GM21619 (cell line): ENCODE results near the gene HOMER2.
"Not testable (repeated sequence)": the region's sequence is repeated elsewhere in the genome, so short reads cannot be mapped to it uniquely, and the experiment has no call there.

ENCODE experiments used
- ATAC-seq: cut with Tn5 transposase; IDR thresholded peaks from one replicate; pipeline ENCODE4 v1.9.1; 2021; ENCODE audit not compliant: unreplicated experiment

HOMER2 gene

DNA sequence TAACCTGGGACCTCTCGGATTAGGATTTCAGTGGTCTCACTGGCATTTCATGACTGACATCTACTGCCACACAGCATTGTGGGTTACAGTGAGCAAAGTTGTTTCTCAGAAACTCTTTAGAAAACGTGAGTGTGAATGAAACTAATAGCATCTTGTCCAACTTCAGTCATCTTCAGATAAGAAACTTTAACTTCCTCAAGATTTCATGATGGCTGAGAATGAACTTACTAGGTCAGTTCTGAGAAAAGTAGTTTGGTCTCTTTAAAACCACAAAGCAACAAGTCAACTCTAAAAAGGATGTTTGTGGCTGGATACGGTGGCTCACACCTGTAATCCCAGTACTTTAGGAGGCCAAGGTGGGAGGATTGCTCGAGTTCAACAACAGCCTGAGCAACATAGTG is 14.2 kb upstream of the HOMER2 start:
- ATAC-seq = peak; percentile 95

DNA sequence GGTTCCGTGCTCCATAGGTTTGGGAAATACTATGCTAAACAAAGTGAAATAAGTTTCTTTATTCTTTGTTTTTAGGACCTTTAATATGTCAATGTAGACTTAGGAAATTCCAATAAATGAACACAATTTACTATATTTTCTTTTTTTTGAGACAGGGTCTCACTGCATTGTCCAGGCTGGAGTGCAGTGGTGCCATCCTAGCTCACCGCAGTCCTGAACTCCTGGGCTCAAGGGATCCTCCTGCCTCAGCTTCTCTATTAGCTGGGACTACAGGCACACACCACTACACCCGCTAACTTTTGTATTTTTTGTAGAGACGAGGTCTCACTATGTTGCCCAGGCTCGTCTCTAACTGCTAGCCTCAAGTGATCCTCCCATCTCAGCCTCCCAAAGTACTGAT is 12.4 kb upstream of the HOMER2 start:
- no peak for ATAC-seq

DNA sequence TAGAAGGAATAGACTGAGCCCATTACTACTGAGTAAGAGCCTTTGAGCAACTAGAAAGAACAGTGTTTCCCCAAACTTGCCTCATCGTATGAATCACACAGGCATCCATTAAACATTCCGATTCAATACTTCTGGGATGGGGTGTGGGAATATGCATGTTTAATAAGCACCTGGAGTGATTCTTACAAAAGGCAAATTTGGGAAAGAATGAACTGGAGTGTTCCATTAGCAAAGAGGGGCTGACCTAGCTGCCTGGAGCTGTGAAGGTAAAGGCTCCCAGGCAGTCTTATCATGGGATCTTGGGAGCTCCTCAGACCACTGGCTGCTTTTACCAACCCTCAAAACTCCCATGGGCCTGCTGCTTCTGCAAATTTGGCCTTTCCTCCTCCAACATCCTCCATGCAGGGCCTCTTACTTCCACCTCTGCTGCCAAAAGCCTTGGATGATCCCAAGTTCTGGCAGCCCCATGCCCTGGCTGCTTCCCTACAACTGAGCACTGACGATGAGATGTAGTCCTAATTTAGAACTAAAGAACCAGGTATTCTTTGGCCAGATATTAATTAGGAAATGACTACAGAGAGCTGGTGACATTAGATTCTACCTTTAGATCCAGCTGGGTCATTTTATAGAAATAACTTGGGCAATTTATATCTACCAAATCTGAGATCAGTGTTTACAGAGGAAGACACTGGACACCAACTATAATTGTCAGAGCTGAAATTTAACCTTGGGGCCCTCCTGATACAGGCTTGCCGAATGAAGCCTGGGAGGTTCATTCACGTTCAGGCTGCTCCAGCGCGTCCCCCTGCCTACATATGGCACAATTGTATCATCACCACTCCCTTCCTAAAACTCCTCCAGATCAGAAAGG is 11.2 kb upstream of the HOMER2 start:
- no peak for ATAC-seq

DNA sequence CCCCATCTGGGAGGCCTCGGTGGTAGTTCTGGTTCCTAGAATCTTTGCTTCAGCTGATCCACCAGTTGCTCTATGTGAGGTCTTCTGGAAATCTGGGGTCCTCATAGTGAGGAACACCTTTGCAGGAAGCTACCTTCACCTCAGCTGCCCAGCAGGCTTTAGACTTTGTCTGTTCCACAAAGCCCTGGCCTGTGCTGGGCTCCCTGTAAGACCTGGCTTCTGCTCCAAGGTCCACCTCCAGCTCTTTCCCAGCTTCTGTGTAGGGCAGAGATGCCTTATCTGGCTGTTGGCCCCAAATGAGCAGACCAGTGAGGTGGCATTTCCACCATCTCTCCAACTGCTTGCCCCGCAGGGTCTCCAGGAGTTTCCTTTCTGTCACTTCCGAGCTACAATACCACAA is 8.2 kb upstream of the HOMER2 start:
- no peak for ATAC-seq

DNA sequence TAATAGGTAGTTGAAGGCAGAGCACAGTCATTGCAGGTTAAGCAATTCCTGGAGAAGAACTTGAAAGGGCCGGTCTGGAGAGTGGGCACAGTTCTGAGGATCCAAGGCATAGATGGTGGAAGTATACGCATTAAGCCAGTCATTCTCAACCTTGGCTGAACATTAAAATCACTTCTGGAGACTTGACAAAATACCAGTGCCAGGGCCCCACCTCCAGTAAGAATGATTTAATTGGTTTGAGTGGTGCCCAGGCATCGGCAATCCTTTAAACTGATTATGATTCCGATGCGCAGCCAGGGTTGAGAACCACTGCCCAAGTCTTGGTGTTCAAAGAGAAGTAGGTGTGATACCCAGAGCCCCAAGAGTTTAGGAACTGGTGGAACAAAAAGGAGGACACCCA is 6.9 kb upstream of the HOMER2 start:
- ATAC-seq = no peak

DNA sequence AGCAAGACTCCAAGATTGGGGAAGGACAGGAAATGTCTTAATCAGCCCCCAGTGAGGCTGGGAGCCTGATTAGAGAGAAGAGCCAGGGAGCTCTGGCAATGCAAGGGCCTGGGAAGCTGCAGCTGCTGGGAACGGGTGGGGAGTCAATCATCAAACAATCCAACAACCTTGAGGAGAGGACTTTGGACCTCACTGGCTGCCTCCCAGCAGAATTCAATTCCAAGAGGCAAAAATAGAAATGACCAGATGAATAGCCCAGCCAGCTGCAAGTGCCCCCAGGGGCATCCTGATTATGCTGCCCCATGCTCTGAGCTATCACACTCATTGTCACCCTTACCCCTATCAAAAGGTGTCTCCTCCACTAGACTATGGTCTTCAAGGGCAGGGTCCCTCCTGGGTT is 6.1 kb upstream of the HOMER2 start:
- no peak for ATAC-seq

DNA sequence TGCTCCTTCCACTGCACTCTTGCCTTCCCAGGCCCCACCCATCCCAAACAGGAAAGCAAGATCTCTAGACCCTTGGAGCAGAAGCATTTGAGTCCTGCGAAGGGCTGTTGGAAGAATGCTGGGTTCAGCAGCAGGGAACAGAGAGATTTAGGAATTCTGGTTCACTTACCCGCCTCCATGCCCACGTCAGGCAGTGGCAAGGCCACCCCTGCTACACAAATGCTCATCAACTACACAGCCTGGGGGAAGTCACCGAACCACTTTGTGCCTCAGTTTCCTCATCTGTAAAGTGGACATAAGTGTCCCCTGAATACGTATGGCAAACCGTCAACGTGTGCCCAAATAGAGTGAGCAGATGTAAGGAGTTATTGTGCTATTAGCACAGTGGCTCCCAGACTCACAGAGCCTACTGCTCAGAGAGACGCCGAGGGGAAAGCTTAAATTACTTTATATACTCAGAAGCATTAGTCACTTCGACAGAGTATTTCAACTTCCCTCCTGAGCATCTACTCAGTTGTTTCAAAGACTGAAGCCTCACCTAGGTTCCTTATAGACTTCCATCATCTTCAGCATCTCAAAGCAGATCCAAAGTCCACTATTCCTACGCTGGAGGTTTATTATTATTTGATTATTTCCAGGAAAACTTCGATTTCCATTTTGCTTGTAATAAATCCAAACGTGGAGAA is 905 bp downstream of the HOMER2 start:
- ATAC-seq = no peak

DNA sequence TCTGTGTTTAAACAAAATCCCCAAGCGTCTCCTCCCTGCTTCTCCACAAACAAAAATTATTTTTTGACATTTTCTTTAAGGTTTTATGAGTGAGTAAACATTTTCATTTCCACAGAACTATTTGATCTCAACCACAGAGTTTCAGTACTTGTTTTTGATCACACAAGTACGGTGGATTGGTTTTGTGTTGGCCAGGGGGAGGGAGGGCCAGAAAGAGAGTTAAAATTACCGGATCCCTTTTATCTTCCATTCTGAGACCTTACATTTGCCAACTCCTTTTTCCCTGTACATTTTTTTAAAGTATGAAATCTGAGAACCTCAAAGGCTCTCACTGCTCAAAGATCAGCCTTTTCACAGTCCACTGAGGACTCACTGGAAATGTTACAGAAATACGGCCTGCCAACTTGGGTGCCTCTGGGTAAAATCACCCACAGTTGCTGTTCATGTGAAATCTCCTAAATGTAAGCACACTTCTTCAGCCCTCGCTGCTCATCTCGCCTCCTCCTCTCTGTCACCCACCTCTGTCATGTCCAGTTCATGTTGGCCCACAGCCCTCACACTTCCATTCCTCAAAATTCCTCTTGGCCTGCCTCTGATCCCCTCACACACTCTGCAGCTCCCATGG is 1.7 kb downstream of the HOMER2 start:
- no peak for ATAC-seq

DNA sequence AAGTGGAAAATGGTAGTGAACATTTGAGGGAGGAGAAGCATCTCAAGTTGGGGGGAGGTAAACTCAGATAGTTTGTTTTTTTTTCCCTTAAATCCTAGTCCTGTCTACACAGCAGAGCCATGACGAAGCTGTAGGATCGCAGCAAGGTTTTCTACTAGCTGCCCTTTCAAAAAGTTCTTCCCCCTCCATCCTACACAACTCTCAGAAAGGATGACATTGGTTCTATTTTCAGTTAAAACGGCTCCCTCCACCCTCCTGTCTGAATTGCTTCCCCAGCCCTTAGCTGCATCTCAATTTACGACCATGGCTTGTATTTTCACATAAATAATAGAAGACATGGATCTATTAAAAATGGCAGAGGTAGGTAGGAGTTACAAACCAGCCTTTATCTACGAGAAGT is 2.2 kb downstream of the HOMER2 start:
- ATAC-seq = no peak

DNA sequence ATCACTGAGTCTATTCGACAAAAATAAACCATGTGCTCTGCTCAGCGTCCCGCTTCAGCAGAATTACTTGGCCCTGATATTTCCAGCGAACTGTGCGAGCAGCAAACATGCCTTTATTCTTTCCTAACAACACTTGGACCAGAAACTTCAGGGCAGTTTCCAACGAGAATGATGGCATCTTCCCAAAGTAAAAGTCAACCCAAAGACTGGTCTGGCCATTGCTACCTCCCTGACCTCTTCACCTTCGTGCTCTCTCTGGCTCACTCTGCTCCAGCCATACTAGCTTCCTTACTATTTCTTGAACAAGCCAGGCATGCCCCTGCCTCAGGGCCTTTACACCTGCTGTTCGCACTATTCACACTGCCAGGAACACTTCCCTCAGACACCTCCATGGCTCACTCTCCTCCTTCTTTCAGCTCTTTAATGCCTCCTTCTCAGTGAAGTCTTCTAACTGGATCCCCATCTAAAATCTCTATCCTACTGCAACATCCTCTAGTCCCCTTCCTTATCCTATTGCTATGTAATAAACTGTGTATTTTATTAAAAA is 6.3 kb downstream of the HOMER2 start:
- ATAC-seq = no peak

DNA sequence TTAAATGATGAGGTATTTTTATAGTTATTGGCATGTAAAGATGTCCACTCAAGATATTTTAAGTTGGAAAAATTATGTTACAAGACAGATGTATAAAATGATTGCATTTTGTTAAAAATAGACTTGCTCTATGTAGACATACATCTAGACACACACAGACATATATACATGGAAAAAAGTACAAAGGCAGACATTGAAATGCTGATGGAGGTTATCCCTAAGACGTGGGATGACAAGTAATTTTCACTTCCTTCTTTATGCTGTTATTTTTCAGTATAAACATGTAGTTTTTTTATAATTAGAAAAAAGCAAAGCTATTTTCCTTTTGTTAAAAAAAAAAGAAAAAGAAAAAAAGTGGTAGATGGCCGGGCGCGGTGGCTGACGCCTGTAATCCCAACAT is 7.2 kb downstream of the HOMER2 start:
- no peak for ATAC-seq

DNA sequence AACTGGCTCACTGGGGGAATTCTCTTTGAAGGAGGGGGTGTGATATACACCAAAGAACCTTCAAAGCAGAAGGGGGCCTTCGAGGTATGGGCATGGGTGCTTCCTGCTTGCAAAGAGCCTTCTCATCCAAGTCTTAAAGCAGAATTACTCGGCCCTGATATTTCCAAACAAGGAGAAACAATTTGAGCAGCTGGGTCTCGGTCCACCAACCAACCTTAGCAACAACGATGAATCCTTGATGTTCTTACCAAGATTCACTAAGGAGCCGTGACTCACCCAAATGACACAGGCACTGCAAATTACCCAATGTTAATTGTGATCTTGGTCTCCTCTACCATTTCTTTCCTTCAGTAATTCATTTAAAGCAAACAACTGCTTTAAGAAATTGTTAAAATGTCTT is 7.7 kb downstream of the HOMER2 start:
- no peak for ATAC-seq

DNA sequence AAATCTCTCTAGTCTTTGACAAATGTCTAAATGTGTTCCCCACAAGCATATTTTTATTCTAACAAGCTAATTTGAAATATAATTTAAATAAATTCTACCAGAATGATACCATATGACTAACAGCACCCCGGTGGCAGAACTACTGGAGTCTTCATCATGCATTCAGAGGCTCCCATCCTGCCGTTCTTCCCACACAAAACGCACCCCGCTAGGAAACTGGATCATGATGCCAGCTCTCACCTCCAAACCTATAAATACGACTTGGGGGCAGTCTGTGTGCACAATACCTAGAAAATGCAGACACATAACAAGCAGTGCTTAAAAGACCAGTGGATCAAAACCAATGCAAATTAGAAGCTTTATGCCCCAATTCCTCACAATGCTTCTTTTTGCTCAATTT is 8.5 kb downstream of the HOMER2 start:
- no peak for ATAC-seq

DNA sequence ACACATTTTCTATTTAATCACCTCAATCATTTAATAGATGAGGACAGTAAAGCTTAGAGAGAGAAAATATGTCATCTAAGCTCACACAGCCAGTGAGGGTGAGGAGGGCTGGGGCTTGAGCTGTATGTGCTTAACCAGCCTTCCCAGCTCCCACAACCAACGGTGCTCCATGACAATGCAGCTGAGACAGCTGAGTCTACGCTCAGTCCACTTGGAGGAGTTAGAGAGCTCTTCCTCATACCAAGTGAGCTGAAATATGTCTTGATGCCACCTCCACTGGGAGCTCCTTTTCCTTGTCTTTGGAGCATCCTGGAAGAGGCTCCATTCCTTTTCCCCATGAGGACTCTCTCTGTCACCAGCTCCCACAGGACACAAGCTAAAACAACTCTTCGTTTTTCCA is 9.3 kb downstream of the HOMER2 start:
- no peak for ATAC-seq

DNA sequence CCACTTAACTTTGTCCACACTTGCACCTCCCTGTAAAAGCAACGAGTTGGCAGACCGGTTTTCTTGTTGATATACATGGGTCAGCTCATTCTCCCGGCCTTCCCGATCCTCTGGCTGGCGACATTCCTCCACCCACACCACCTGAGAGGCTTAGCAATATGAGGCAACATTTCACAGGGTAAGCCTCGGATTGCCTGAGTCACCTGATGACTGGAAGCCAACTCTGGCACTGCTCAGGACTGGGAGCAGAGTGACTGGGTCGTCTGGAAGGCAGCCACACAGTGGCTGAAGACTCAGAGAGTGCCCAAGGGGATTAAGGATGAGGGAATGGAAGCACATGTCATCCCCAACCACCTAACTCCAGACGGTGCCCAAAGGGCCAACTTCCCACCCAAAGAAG is 9.8 kb downstream of the HOMER2 start:
- ATAC-seq = no peak

DNA sequence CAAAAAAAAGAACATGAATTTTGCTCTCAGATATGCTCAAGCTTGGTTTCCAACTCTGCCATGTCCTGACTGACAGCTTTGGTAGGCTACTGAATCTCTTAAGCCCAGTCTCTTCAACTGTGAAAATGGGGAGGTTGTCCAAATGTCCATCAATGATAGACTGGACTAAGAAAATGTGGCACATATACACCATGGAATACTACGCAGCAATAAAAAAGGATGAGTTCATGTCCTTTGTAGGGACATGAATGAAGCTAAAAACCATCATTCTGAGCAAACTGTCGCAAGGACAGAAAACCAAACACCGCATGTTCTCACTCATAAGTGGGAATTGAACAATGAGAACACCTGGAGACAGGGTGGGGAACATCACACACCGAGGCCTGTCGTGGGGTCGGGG is 12.8 kb downstream of the HOMER2 start:
- not testable (repeated sequence) for ATAC-seq

DNA sequence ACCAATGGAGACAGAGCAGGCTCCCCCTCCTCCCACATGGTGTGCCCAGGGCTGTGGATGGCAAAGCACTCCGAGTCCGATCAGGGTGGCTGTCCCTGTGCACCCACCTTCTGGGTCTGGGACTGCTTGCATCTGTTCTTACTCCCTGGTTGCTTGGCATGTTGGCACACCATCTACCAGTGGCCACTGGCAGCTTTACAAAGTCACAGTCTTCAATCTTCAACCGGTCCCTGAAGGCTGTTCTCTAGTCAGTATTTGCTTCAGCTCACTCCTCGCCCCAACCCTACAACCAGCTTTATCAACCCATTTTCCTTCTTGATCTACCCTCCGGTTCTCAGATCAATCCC is 14.8 kb downstream of the HOMER2 start:
- no peak for ATAC-seq

DNA sequence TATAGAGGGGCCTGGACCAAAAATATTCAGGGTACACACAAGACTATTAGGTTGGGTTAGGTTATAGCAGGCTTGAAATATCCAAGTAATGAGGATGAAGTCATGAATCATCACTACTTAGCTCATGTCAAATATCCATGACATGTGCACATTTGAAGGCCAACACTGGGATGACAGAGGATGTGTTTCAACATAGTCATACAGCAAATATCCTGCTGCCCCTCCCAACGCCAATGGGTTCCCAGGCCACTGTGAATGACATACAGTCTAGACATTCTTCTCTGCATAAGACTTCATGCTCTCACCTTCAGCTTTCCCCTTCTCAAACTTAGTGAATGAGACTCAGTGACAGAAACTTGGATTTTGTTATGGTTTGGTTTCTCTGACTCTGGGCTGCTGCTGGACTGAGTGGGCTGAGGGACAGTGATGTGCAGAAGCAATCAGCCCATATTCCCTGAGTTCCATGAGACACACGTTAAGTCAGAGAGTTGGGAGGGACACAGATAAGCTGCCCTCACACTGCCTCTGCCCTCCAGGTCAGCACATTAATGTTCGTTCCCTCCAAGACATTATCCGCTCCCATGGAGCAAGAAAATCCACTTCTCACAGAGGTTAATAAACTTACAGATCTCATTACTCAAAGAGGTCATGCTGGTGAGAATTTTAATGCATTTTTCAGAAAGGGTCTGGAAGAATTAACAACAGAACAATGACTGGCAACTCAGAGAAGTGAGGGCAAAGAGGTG is 15.4 kb downstream of the HOMER2 start:
- ATAC-seq = no peak

DNA sequence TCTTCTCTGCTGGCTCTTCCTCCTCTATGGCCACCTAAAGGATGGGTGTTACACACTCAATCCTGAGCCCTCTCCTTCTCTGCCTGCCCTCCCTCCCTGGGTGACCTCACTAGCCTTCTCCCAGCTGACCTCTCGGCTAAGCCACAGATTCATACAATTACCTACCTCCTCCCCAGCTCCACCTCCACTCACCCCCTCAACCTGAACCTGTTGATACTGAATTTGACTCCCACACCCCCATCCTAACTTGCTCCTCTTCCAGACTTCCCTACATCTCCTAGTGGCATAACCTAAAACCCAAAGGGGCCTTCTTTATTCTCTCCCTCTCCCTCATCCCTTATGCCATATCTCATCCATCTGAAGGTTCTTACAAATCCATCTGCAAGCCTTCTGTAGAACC is 17.1 kb downstream of the HOMER2 start:
- no peak for ATAC-seq

DNA sequence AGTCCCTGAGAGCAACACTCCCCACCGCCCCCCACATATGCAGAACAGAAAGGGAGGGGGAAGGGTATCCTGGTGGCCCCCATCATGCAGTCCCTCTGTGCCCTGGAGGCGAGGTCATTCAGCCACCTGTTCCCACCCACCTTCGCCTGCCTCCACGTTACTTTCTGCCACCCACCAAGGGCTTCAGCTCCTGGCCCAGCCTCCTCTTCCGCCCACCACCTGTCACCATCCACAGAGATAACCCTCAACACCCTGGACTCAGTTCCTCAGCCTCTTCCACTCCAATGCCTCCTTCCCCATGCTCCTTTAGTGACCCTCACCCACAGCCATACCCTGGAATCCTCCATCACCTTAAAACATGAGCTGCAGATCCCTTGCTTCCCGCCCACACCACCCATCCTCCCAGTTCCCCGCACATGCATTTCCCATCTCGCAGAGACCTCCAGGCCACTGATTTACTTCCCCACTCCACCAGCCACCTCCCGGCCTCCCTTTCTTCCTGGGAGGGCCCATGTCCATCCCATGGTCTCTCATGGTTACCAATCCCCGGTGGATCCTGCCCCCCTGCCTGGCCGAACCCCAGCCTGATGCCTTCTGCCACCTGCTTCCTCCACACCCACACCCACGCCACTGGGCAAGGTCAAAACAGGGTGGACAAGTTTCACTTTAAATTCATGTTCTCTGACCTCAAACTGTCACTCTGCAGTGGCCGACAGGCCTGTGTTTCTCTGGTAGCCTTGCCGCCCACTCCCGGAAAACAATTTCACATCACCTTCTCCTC is 18.2 kb downstream of the HOMER2 start:
- no peak for ATAC-seq

DNA sequence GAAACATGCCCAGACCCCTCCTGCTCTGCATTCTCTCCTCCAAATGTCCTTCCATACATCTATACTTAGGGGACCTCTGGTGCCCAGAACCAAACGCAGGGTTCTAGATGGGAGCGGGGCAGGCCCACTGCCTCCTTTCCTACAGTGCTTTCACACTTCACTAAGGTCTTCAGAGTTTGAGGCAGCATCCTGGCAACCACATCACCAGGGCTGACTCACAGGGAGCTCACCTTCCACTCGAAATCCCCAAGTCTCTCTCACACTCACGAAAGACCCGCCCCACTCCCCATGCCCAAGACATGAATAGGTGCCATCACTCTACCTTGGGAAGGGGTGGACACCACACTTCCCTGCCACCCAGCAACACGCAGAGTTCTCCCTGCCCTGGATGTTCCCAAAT is 18.9 kb downstream of the HOMER2 start:
- ATAC-seq = no peak
